Large intestine (tissue), 3 donors: Measurements from ENCODE around the gene FBXL17. TPM values are rescaled to one million over a fixed set of nuclear protein-coding genes. Genes with fewer than 3 reads are reported as not detected.
A peak's percentile ranks its signal among the peaks of the same experiment; 100 is the strongest.

Experiments used
- DNase-seq, 2 donors: peaks; one replicate each; pipeline versions ENCODE4 v3.0.0 to v3.0.0-alpha.2; 2013
- H3K27ac ChIP-seq: one replicate; pipeline ENCODE4 v1.5.1; 2013; ENCODE audit warnings: low read length
- H3K27me3 ChIP-seq: 2 replicates; pipeline ENCODE4 v1.6.1; 2013; ENCODE audit warnings: low read length; ENCODE audit not compliant: control insufficient read depth, insufficient read depth
- H3K36me3 ChIP-seq: 2 replicates; pipeline ENCODE4 v1.6.1; 2013; ENCODE audit warnings: low read length; ENCODE audit not compliant: control insufficient read depth, insufficient read depth
- H3K4me1 ChIP-seq: one replicate; pipeline ENCODE4 v1.6.1; 2013; ENCODE audit warnings: low read length; ENCODE audit not compliant: control insufficient read depth, insufficient read depth
- H3K4me3 ChIP-seq: one replicate; pipeline ENCODE4 v1.5.1; 2013; ENCODE audit warnings: low read length
- H3K9me3 ChIP-seq: one replicate; pipeline ENCODE4 v1.6.1; 2013; ENCODE audit warnings: mild to moderate bottlenecking, low read depth, low read length, moderate library complexity; ENCODE audit not compliant: control insufficient read depth
- WGBS: methylation state at CpG from one replicate; pipeline ENCODE4 v1.1.5; 2013; ENCODE audit warnings: low lambda C conversion rate; ENCODE audit not compliant: insufficient coverage; 5-methylcytosine and 5-hydroxymethylcytosine counted together
- polyA plus RNA-seq: library from polyadenylated mRNA; unstranded; fragments of 120-200 nt; gene quantifications from one replicate; pipeline ENCODE4 v1.2.1, GENCODE V29; 2013

Gene FBXL17
- polyA plus RNA-seq, 1 donor: 20.4 TPM

DNA sequence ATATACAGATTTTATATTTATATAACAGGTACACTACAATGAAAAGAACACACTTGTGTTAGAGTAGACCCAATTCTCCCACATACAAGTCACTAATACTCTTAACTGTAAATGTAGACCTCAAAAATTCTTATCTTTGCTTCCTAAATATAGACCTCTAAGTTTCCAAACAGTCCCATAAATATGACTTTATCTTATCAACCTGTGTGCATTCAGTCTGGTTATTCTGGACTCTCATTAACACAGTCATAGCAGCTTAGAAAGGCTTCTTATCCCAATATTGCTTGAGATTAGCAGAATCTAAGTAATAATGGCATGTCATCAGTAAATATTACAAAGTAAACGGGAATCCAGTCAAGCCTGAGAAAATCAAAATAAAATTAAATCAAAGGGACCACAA is 161.1 kb downstream of the FBXL17 start:
- H3K9me3 ChIP-seq: no peaks in the 10 kb centered on the region

GRCh38 chr5:108216890-108217289 is 165.0 kb downstream of the FBXL17 start:
- H3K4me3 ChIP-seq: no peak overlapping the region
- WGBS: no CpG with 5 or more reads among the region's 4 CpGs
- H3K27me3 ChIP-seq: no peaks in the 10 kb centered on the region
- no peak overlapping the region for H3K27ac ChIP-seq
- H3K4me1 ChIP-seq: no peaks in the 10 kb centered on the region
- no peaks in the 10 kb centered on the region for H3K9me3 ChIP-seq
- no peaks in the 10 kb centered on the region for H3K36me3 ChIP-seq
- no peak for DNase-seq

More for the DNA sequence above, 161.1 kb downstream of the FBXL17 start:
- Histone ChIP-seq H3K36me3 (no peaks in the 10 kb centered on the region), H3K4me3 (no peak overlapping the region), H3K27me3 (no peaks in the 10 kb centered on the region), H3K27ac (no peak overlapping the region), H3K4me1 (no peaks in the 10 kb centered on the region)
- DNase-seq: no peak
- no CpG with 5 or more reads among the region's 1 CpG for WGBS

DNA sequence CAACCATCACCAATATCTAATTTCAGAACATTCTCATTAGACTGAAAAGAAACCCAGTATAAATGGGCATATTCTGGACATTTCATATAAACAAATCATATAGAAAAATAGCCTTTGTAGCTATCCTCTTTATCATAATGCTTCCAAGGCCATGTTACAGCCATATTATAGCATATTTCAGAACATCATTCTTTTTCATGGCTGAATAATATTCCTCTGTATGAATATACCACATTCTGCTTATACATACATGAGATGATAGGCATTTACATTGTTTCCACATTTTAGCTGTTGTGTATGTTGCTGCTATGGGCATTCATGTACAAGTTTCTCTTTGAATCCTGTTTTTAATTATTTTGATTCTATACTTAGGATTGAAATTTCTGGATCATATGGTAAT is 167.0 kb downstream of the FBXL17 start:
- Histone ChIP-seq H3K36me3 (no peaks in the 10 kb centered on the region), H3K9me3 (no peaks in the 10 kb centered on the region), H3K4me3 (no peak overlapping the region), H3K27ac (no peak overlapping the region), H3K4me1 (no peaks in the 10 kb centered on the region), H3K27me3 (no peaks in the 10 kb centered on the region)
- DNase-seq: no peak

DNA sequence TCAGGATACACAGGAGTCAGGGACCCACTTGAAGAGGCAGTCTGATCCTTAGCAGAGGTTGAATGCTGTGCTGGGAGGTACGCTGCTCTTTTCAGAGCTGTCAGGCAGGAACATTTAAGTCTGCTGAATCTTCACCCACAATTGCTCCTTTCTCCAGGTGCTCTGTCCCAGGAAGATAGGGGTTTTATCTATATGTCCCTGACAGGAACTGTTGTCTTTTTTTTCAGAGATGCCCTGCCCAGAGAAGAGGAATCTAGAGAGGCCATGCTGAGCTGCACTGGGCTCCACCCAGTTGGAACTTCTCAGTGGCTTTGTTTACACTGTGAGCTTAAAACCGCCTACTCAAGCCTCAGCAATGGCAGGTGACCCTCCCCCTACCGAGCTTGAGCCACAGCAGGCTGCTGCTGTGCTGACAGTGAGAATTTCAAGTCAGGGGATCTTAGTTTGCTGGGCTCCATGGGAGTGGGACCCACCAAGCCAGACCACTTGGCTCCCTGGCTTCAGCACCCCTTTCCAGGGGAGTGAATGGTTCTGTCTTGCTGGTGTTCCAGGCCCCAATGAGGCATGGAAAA is 169.0 kb downstream of the FBXL17 start:
- DNase-seq: no peak
- no peaks in the 10 kb centered on the region for H3K4me1 ChIP-seq
- H3K4me3 ChIP-seq: no peak overlapping the region
- no peaks in the 10 kb centered on the region for H3K27me3 ChIP-seq
- no CpG with 5 or more reads among the region's 3 CpGs for WGBS
- no peak overlapping the region for H3K27ac ChIP-seq
- H3K36me3 ChIP-seq: no peaks in the 10 kb centered on the region
- no peaks in the 10 kb centered on the region for H3K9me3 ChIP-seq

GRCh38 chr5:108206707-108207106 is 175.2 kb downstream of the FBXL17 start:
- Histone ChIP-seq H3K27me3 (no peaks in the 10 kb centered on the region), H3K9me3 (no peaks in the 10 kb centered on the region), H3K36me3 (no peaks in the 10 kb centered on the region), H3K4me1 (no peaks in the 10 kb centered on the region), H3K4me3 (no peak overlapping the region), H3K27ac (no peak overlapping the region)
- no CpG with 5 or more reads among the region's 2 CpGs for WGBS
- DNase-seq: no peak

- H3K4me1 ChIP-seq: no peaks in the 10 kb centered on the region
- DNase-seq: no peak
- H3K36me3 ChIP-seq: no peaks in the 10 kb centered on the region
- H3K9me3 ChIP-seq: no peaks in the 10 kb centered on the region
- no peak overlapping the region for H3K4me3 ChIP-seq
- H3K27ac ChIP-seq: no peak overlapping the region
- H3K27me3 ChIP-seq: no peaks in the 10 kb centered on the region
These were observed 180.2 kb downstream of the FBXL17 start for GRCh38 chr5:108201721-108202120.

DNA sequence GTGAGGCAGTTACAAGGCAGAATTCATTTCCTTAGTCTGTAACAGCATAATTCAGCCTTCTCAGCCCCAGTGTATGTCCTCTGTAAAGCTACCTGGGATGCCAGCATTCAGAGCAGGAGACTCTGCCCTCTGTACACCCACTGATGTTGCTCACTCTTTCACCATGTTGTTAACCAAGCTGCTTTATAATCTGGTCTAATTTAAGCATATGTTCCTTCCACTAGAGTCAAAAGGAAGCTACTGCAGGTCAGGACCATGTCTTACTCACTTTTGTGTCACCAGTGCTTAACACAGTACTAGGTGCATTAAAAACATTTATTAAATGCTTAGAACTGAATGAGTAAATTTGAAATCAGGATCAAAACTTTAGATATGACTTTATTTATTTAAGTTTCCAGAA is 185.6 kb downstream of the FBXL17 start:
- Histone ChIP-seq H3K4me3 (no peak overlapping the region), H3K27me3 (no peaks in the 10 kb centered on the region), H3K27ac (no peak overlapping the region), H3K4me1 (no peaks in the 10 kb centered on the region), H3K9me3 (no peaks in the 10 kb centered on the region), H3K36me3 (no peaks in the 10 kb centered on the region)
- DNase-seq: no peak

- Histone ChIP-seq H3K36me3 (no peaks in the 10 kb centered on the region), H3K27ac (no peak overlapping the region), H3K4me1 (no peaks in the 10 kb centered on the region), H3K4me3 (no peak overlapping the region), H3K27me3 (no peaks in the 10 kb centered on the region), H3K9me3 (no peaks in the 10 kb centered on the region)
- WGBS: 90% methylated on average over 2 of the region's 2 CpGs
- DNase-seq: no peak
These were observed 188.7 kb downstream of the FBXL17 start for GRCh38 chr5:108193021-108193795.

DNA sequence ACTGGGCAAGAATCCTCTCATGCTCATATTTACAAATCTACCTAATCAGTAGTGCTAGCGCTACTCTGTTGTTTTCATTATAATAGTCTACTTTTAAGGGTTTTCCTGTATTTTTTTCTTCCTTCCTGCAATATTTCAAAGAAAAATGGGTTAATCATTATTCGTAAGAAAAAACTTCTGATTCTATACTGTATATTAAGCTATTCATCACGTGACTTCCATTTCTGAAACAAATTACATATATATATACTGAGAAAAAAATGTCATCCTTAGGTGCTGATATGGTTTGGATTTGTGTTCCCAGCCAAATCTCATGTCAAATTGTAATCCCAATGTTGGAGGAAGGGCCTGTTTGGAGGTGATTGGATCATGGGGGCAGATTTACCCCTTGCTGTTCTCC is 197.0 kb downstream of the FBXL17 start:
- H3K9me3 ChIP-seq: no peaks in the 10 kb centered on the region
- H3K4me3 ChIP-seq: no peak overlapping the region
- DNase-seq: no peak
- 100% methylated on average over 3 of the region's 3 CpGs for WGBS
- no peaks in the 10 kb centered on the region for H3K27me3 ChIP-seq
- H3K36me3 ChIP-seq: no peaks in the 10 kb centered on the region
- H3K4me1 ChIP-seq: no peaks in the 10 kb centered on the region
- no peak overlapping the region for H3K27ac ChIP-seq

- 49% methylated on average over 4 of the region's 7 CpGs for WGBS
These were observed 199.9 kb downstream of the FBXL17 start for GRCh38 chr5:108181975-108182374.

DNA sequence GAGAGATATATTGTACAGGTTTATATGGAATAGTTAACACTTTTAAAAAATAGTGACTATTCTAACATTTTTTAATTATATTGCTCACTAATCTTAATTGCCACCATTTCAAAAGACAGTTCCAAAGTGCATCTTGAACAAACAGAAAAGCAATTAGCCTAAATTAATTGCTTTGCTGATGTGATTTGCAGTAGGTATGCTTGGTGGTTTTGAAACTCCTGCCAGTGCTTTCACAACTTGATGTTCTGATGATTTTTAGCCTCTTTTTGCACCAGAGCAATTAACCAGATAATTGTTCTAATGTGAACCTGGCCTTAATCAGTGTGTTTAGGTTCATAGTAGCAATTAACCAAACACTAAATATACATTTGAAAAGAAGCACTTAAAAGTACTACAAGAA is 207.6 kb downstream of the FBXL17 start:
- Histone ChIP-seq H3K4me3 (no peak overlapping the region), H3K27me3 (no peaks in the 10 kb centered on the region), H3K27ac (no peak overlapping the region), H3K9me3 (no peaks in the 10 kb centered on the region), H3K4me1 (no peaks in the 10 kb centered on the region), H3K36me3 (no peaks in the 10 kb centered on the region)
- peak; percentile 21 to 66 for DNase-seq

More at GRCh38 chr5:108181975-108182374, 199.9 kb downstream of the FBXL17 start:
- Histone ChIP-seq H3K27ac (no peak overlapping the region), H3K9me3 (no peaks in the 10 kb centered on the region), H3K4me3 (no peak overlapping the region), H3K27me3 (no peaks in the 10 kb centered on the region), H3K36me3 (no peaks in the 10 kb centered on the region), H3K4me1 (no peaks in the 10 kb centered on the region)
- peak in 1 of 2 donors; percentile 22 for DNase-seq
